Activated CD8-positive, alpha-beta memory T cell treated with anti-CD3 and anti-CD28 coated beads, Interleukin-2, amount 50 U/mL, for 1 hour (primary cell): ENCODE data around the gene ALAS2.
"Not testable (repeated sequence)": the region's sequence is repeated elsewhere in the genome, so short reads cannot be mapped to it uniquely, and the experiment has no call there.

ENCODE experiments used
- DNase-seq: peaks from one replicate; pipeline ENCODE4 v3.0.0-alpha.2; 2020; ENCODE audit errors: extremely low read depth

ALAS2 gene

GRCh38 chrX:55006827-55007621, 23.8 kb downstream of the ALAS2 start:
- DNase-seq: no peak

- DNase-seq: no peak
Measured at GRCh38 chrX:55005256-55005655, 25.5 kb downstream of the ALAS2 start.

- no peak for DNase-seq
Measured at GRCh38 chrX:55004231-55004630, 26.5 kb downstream of the ALAS2 start.

- peak; percentile 66 for DNase-seq
Measured at GRCh38 chrX:54999717-55000598, 30.8 kb downstream of the ALAS2 start, which contains the start of gene APEX2. APEX2 (plus strand) TSS chrX:55000363; CDS start chrX:55000423, 60 bp downstream.

- DNase-seq: no peak
Measured at GRCh38 chrX:54995621-54996020, 35.2 kb downstream of the ALAS2 start.

- no peak for DNase-seq
Measured at GRCh38 chrX:54994668-54995351, 36.0 kb downstream of the ALAS2 start.

- DNase-seq: no peak
Measured at GRCh38 chrX:54994099-54994498, 36.7 kb downstream of the ALAS2 start, which contains the start of gene PFKFB1. PFKFB1 (minus strand) TSS chrX:54994188; CDS start chrX:54994007, 181 bp downstream.

- DNase-seq: no peak
Measured at GRCh38 chrX:54992911-54993622, 37.7 kb downstream of the ALAS2 start.

GRCh38 chrX:54991706-54992105, 39.1 kb downstream of the ALAS2 start:
- no peak for DNase-seq

GRCh38 chrX:54983306-54983705, 47.5 kb downstream of the ALAS2 start:
- DNase-seq: not testable (repeated sequence)

- DNase-seq: no peak
Measured at GRCh38 chrX:54980334-54980733, 50.4 kb downstream of the ALAS2 start.

GRCh38 chrX:54979432-54979831, 51.3 kb downstream of the ALAS2 start:
- no peak for DNase-seq

- DNase-seq: no peak
Measured at GRCh38 chrX:54978448-54978847, 52.3 kb downstream of the ALAS2 start.

- no peak for DNase-seq
Measured at GRCh38 chrX:54977387-54977786, 53.4 kb downstream of the ALAS2 start.

GRCh38 chrX:54964766-54965497, 65.8 kb downstream of the ALAS2 start:
- DNase-seq: no peak

- no peak for DNase-seq
Measured at GRCh38 chrX:54961750-54962149, 69.0 kb downstream of the ALAS2 start.
